ENCODE measurements around the gene RAD23B. TPM values are rescaled to one million over a fixed set of nuclear protein-coding genes. Genes with fewer than 3 reads are reported as not detected.

Gene RAD23B
- total and polyA plus RNA-seq, 5 donors, result 47.5 to 95.0 (median 89.5) TPM

GRCh38 chr9:107355394-107355793 lies 72.3 kb downstream of the RAD23B start:
- no peaks in the 10 kb centered on the region for H3K9me3 ChIP-seq (ENCODE audit: control insufficient read depth, low read length)
- ATAC-seq (no peak), DNase-seq (no peak)
- H3K4me1 ChIP-seq (ENCODE audit: control insufficient read depth, insufficient read depth, low read length), result no peaks in the 10 kb centered on the region
- intact Hi-C loops (cut with DNase I), result no loop called here
- no peaks in the 10 kb centered on the region for H3K27me3 ChIP-seq (ENCODE audit: control insufficient read depth, insufficient read depth)
- 85% methylated on average over 3 of the region's 3 CpGs for WGBS
- H3K4me3 ChIP-seq (ENCODE audit: low read length), result no peak overlapping the region
- no peak overlapping the region for H3K27ac ChIP-seq (ENCODE audit: low read length)

- Histone ChIP-seq H3K4me3 (ENCODE audit: low read length) (no peak overlapping the region), H3K27ac (ENCODE audit: low read length) (no peak overlapping the region), H3K27me3 (ENCODE audit: control insufficient read depth, insufficient read depth) (no peaks in the 10 kb centered on the region), H3K9me3 (ENCODE audit: control insufficient read depth, low read length) (no peaks in the 10 kb centered on the region), H3K4me1 (ENCODE audit: control insufficient read depth, insufficient read depth, low read length) (no peaks in the 10 kb centered on the region)
- ATAC-seq, result no peak
- WGBS, result 74% methylated on average over 7 of the region's 7 CpGs
- no peak for DNase-seq
- intact Hi-C loops (cut with DNase I), result no loop called here
Measured at GRCh38 chr9:107358986-107359385, 75.9 kb downstream of the RAD23B start.

GRCh38 chr9:107360098-107360497 lies 77.0 kb downstream of the RAD23B start:
- DNase-seq (no peak), ATAC-seq (no peak)
- Histone ChIP-seq H3K4me1 (ENCODE audit: control insufficient read depth, insufficient read depth, low read length) (no peaks in the 10 kb centered on the region), H3K27me3 (ENCODE audit: control insufficient read depth, insufficient read depth) (no peaks in the 10 kb centered on the region), H3K27ac (ENCODE audit: low read length) (no peak overlapping the region), H3K4me3 (ENCODE audit: low read length) (no peak overlapping the region), H3K9me3 (ENCODE audit: control insufficient read depth, low read length) (no peaks in the 10 kb centered on the region)
- 78% methylated on average over 7 of the region's 7 CpGs for WGBS
- intact Hi-C loops (cut with DNase I), result no loop called here

GRCh38 chr9:107361816-107362215 lies 78.7 kb downstream of the RAD23B start:
- DNase-seq (no peak), ATAC-seq (no peak)
- 82% methylated on average over 4 of the region's 4 CpGs for WGBS
- Histone ChIP-seq H3K27me3 (ENCODE audit: control insufficient read depth, insufficient read depth) (no peaks in the 10 kb centered on the region), H3K9me3 (ENCODE audit: control insufficient read depth, low read length) (no peaks in the 10 kb centered on the region), H3K4me1 (ENCODE audit: control insufficient read depth, insufficient read depth, low read length) (no peaks in the 10 kb centered on the region), H3K27ac (ENCODE audit: low read length) (no peak overlapping the region), H3K4me3 (ENCODE audit: low read length) (no peak overlapping the region)
- intact Hi-C loops (cut with DNase I), result no loop called here

GRCh38 chr9:107363516-107364152 lies 80.6 kb downstream of the RAD23B start:
- Histone ChIP-seq H3K9me3 (ENCODE audit: control insufficient read depth, low read length) (no peaks in the 10 kb centered on the region), H3K4me1 (ENCODE audit: control insufficient read depth, insufficient read depth, low read length) (no peaks in the 10 kb centered on the region), H3K27me3 (ENCODE audit: control insufficient read depth, insufficient read depth) (no peaks in the 10 kb centered on the region), H3K4me3 (ENCODE audit: low read length) (no peak overlapping the region), H3K27ac (ENCODE audit: low read length) (no peak overlapping the region)
- DNase-seq, result no peak
- no peak for ATAC-seq
- intact Hi-C loops (cut with DNase I), result no loop called here
- 79% methylated on average over 10 of the region's 10 CpGs for WGBS

GRCh38 chr9:107367727-107368502 lies 84.8 kb downstream of the RAD23B start:
- Histone ChIP-seq H3K27ac (ENCODE audit: low read length) (no peak overlapping the region), H3K4me1 (ENCODE audit: control insufficient read depth, insufficient read depth, low read length) (no peaks in the 10 kb centered on the region), H3K4me3 (ENCODE audit: low read length) (no peak overlapping the region), H3K9me3 (ENCODE audit: control insufficient read depth, low read length) (no peaks in the 10 kb centered on the region), H3K27me3 (ENCODE audit: control insufficient read depth, insufficient read depth) (no peaks in the 10 kb centered on the region)
- ATAC-seq, result peak; percentile 64 to 83
- peak in 1 of 3 donors; percentile 46 for DNase-seq
- intact Hi-C loops (cut with DNase I), result no loop called here
- WGBS, result 69% methylated on average over 7 of the region's 7 CpGs

GRCh38 chr9:107368696-107369095 lies 85.6 kb downstream of the RAD23B start:
- H3K27me3 ChIP-seq (ENCODE audit: control insufficient read depth, insufficient read depth), result no peaks in the 10 kb centered on the region
- H3K9me3 ChIP-seq (ENCODE audit: control insufficient read depth, low read length), result no peaks in the 10 kb centered on the region
- intact Hi-C loops (cut with DNase I), result no loop called here
- peak in 1 of 3 donors; percentile 27 for DNase-seq
- WGBS, result 52% methylated on average over 9 of the region's 9 CpGs
- no peak overlapping the region for H3K4me3 ChIP-seq (ENCODE audit: low read length)
- ATAC-seq, result peak; percentile 50 to 84
- H3K27ac ChIP-seq (ENCODE audit: low read length), result no peak overlapping the region
- H3K4me1 ChIP-seq (ENCODE audit: control insufficient read depth, insufficient read depth, low read length), result no peaks in the 10 kb centered on the region

- Histone ChIP-seq H3K4me3 (ENCODE audit: low read length) (no peak overlapping the region), H3K9me3 (ENCODE audit: control insufficient read depth, low read length) (no peaks in the 10 kb centered on the region), H3K27me3 (ENCODE audit: control insufficient read depth, insufficient read depth) (no peaks in the 10 kb centered on the region), H3K4me1 (ENCODE audit: control insufficient read depth, insufficient read depth, low read length) (no peaks in the 10 kb centered on the region), H3K27ac (ENCODE audit: low read length) (no peak overlapping the region)
- WGBS, result 63% methylated on average over 2 of the region's 2 CpGs
- ATAC-seq (no peak), DNase-seq (no peak)
- intact Hi-C loops (cut with DNase I), result no loop called here
Measured at GRCh38 chr9:107373809-107374208, 90.7 kb downstream of the RAD23B start.

- no peaks in the 10 kb centered on the region for H3K4me1 ChIP-seq (ENCODE audit: control insufficient read depth, insufficient read depth, low read length)
- ATAC-seq (no peak), DNase-seq (no peak)
- H3K4me3 ChIP-seq (ENCODE audit: low read length), result no peak overlapping the region
- H3K9me3 ChIP-seq (ENCODE audit: control insufficient read depth, low read length), result no peaks in the 10 kb centered on the region
- no peak overlapping the region for H3K27ac ChIP-seq (ENCODE audit: low read length)
- intact Hi-C loops (cut with DNase I), result no loop called here
- no peaks in the 10 kb centered on the region for H3K27me3 ChIP-seq (ENCODE audit: control insufficient read depth, insufficient read depth)
- 59% methylated on average over 3 of the region's 3 CpGs for WGBS
Measured at GRCh38 chr9:107375001-107375400, 91.9 kb downstream of the RAD23B start.

- no peaks in the 10 kb centered on the region for H3K4me1 ChIP-seq (ENCODE audit: control insufficient read depth, insufficient read depth, low read length)
- H3K27me3 ChIP-seq (ENCODE audit: control insufficient read depth, insufficient read depth), result no peaks in the 10 kb centered on the region
- H3K27ac ChIP-seq (ENCODE audit: low read length), result no peak overlapping the region
- H3K4me3 ChIP-seq (ENCODE audit: low read length), result no peak overlapping the region
- 28% methylated on average over 10 of the region's 10 CpGs for WGBS
- DNase-seq (no peak), ATAC-seq (peak; percentile 56 to 84)
- intact Hi-C loops (cut with DNase I), result no loop called here
- no peaks in the 10 kb centered on the region for H3K9me3 ChIP-seq (ENCODE audit: control insufficient read depth, low read length)
Measured at GRCh38 chr9:107375651-107376369, 92.7 kb downstream of the RAD23B start.

GRCh38 chr9:107378006-107378405 lies 94.9 kb downstream of the RAD23B start:
- intact Hi-C loops (cut with DNase I), result no loop called here
- no peak for ATAC-seq

More at GRCh38 chr9:107378006-107378405, 94.9 kb downstream of the RAD23B start:
- H3K4me1 ChIP-seq (ENCODE audit: control insufficient read depth, insufficient read depth, low read length), result no peaks in the 10 kb centered on the region
- no peak for DNase-seq
- no peak overlapping the region for H3K27ac ChIP-seq (ENCODE audit: low read length)
- H3K9me3 ChIP-seq (ENCODE audit: control insufficient read depth, low read length), result no peaks in the 10 kb centered on the region
- no peaks in the 10 kb centered on the region for H3K27me3 ChIP-seq (ENCODE audit: control insufficient read depth, insufficient read depth)
- 81% methylated on average over 2 of the region's 2 CpGs for WGBS
- H3K4me3 ChIP-seq (ENCODE audit: low read length), result no peak overlapping the region
